Hypothalamus (tissue), 51 donors: ENCODE results near the gene SPOP.
"Not testable (repeated sequence)": the region's sequence is repeated elsewhere in the genome, so short reads cannot be mapped to it uniquely, and the experiment has no call there.

Source experiments
- DNase-seq, 51 donors: peaks; one replicate each; lab custom pipeline; 2025; lab: John Stamatoyannopoulos, UW

Gene SPOP

DNA sequence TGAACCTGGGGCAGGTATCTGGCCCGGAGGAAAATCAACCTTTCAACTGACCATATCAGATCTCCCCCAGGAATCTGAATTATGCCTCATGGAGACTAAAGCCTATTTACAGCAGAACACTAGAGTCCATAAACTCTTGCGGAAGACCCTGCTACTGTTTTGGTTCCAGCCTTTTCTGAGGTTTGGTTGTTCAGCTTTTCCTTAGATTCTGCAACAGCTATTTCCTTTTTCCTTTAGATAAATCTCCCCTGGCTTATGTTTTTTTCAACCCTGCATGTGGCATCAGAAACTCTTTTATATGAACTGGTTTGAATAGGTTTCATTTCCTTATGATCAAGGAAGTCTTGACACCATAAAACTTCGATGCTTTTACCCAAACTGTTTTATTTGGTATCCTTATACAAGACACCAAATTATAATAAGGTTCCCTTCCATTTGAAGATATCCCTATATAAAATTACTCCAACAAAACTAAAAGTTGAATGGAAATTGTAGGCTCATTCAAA, 13.1 kb downstream of the SPOP start:
- DNase-seq: no peak

DNA sequence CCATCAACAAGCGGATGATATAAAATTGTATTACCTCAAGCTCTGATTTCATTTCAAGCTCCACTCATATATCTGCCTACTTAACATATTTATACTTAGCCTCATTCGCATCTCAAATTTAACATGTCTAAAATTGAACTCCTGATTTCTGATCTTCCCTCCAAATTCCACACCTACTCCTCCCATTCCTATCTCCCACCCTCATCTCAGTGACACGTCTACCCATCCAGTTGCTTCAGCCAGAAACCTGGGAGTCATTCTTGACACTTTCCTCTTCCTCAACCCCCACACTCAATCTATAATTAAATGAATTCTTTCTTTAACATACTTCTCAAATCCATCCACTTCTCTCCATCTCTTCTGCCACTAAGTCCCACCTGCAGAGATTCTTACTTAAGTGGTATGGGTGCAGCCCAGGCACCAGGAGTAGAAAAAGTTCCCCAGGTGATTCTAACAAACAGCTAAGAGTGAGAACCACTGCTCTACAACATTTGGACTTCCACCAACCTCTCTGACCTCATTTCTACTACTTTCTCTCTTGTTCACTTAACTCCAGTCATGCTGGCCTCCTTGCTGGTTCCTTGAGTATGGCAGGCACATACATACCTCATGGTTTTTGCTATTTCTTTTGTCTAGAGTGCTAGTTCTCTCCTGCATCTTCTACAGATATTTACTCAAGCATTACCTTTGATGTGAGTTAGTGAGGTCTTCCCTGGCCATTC, 18.1 kb downstream of the SPOP start:
- DNase-seq: no peak

DNA sequence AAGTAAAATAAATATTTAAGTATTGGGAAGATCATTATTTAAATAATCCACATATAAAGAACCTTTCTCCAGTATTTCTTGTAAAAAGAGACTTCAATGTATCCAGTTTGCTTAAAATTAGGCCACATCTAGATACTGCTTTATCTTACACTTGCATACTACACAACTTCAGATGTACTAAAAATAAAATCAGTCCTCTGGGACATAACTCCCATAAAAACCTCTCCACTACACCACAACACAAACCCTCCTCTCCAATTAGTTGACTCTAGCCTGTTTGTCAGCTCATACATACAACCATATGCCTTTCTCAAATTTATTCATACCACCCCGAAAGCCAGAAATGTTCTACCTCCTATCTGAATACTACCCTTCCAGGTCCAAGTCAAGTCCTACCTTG, 21.6 kb downstream of the SPOP start:
- no peak for DNase-seq

DNA sequence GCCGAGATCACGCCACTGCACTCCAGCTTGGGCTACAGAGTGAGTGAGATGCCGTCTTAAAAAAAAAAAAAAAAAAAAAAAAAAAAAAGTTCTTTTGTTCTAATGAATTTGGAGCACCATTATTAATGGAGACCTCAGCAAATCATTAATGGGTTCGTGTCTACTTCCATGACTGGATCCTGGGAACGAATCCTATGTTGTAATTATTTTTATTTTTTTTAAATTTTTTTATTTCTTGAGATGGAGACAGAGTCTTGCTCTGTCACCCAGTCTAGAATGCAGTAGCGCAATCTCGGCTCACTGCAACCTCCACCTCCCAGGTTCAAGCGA, 30.7 kb downstream of the SPOP start:
- no peak for DNase-seq

DNA sequence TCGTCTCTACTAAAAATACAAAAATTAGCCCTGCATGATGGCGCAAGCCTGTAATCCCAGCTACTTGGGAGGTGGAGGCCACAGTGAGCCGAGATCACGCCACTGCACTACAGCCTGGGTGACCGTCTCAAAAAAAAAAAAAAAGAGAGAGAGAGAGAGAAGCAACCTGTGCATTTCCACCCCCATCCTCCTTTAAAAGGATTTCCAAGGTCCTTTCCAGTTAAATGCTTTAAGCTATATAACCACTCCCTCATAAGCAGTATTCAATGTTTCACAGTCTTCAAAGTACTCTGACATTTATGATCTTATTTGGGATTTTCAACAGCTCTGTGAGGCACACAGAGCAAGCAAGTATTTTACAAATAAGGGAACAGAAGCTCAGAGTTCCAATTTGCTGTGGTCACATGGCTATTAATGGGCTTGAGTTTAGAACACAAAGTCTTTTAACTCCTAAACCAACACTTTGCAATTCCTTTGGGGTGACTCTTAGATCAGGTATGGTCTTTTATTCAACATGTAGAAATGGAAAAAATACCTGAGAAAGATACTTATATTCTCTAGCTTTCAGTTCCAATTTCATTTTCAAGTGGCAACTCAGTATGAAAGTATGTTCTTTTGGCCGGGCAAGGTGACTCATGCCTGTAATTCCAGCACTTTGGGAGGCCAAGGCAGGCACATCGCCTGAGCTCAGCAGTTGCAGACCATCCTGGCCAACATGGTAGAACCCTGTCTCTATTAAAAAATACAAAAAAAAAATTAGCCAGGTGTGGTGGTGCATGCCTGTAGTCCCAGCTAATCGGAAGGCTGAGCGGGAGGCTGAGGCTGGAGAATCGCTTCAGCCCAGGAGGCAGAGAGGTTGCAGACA, 31.3 kb downstream of the SPOP start:
- DNase-seq: no peak

DNA sequence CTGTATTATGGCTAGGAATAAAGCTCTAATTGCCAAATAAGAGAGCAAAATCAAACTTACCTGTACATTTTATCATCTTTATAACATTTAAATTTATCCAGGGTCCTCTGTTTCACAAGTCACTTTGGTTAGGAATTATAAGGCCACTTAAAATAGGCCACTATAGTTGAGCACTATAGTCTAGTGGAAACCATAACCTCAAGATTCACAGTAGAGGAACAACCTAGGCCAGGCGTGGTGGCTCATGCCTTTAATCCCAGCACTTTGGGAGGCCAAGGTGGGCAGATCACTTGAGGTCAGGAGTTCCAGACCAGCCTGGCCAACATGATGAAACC, 31.9 kb downstream of the SPOP start:
- DNase-seq: not testable (repeated sequence)

DNA sequence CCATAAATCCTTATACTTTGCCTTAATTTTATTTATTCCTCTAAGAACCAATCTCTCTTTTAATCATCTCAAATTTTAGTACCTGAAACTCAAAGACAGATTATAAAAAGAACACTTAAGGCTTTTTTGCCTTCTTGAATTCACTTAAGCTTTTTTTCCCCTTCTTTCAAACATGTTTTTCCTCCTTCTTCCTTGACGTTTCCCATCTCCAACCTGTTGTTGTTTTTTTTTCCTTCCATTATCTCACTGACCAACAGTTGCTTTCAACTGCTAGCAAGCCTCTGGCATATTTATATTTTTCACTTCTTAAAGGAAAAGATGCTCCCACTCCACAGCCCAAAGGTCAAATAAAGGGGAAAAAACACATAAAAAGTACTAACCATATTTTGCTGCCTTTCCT, 32.2 kb downstream of the SPOP start:
- DNase-seq: no peak

DNA sequence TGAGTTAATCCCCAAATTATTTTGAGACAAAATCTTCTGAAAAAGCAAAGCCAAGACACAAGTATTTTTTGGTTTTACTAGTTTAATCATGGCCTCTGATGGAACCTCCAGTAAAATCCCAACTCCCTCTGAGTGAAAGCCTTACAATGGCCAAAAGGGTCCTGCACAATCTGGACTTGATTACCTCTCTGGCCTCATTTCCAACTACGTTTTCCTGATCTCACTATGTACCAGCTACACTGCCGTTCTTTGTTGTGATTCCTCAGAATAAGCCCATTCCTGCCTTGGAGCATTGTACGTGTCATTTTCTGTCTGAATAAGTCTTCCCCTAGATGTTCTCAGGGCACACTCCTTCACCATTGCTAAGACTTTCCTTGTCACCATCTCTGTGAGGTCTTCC, 37.3 kb downstream of the SPOP start:
- no peak for DNase-seq

DNA sequence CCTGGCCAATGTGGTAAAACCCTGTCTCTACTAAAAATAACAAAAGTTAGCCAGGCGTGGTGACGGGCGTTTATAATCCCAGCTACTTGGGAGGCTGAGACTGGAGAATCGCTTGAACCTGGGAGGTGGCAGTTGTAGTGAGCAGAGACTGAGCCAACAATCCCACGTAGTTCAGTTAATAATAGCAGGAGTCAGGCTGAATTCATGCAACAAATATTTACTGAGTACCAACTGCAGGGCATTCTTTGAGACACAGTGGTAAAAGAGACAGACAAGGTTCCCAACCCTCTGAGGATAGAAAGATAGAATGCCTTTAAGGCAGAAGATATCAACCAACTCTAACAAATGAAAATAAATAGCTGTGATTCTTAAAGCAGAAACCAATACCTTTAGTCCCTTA, 39.1 kb downstream of the SPOP start:
- DNase-seq: no peak

DNA sequence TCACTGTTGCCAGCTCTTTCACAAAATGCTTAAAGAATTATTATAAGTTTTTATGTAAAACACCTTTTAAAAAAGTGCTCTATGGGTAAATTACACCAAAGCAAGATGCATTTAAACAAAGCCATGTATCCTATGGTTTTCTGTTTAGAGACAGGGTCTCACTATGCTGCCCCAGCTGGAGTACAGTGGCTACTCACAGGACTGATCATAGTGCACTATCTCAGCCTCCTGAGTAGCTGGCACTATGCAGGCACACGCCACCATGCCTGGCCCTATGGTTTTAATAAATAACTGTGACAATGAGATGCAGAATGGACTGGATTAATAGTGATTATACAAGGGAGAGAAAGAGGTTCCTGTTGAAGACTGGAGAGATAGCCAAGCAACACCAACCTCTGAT, 40.2 kb downstream of the SPOP start:
- DNase-seq: no peak

DNA sequence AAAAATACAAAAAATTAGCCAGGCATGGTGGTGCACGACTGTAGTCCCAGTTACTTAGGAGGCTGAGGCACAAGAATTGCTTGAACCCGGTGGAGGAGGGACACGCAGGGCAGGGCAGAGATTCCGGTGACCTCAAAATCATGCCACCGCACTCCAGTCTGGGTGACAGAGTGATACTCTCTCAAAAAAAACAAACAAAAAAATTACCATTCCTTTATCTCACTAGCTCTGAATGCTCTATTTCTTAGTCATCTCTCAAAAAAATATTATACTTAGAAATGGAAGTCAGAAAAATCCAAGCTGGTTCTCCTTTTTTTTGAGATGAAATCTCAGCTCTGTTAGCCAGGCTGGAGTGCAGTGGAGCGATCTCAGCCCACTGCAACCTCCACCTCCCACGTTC, 40.8 kb downstream of the SPOP start:
- DNase-seq: no peak

DNA sequence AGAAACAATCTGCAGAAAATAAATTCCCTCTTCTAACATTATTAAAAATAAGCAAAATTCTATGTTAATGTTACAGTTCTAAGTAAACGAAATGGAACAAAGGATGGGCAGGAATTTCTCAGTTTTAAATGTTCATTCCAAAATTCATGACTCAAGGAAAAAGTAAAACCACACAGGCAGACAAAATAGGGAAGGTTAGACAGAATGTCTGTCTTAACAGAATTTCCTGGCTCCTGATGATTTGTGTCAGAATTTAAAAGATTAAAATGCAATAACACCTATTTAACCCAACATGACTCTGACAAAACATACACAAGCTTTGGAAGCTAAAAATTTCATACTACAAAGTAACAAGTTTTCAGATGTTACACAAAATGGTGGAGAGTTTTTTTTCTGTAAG, 42.8 kb downstream of the SPOP start:
- DNase-seq: no peak

DNA sequence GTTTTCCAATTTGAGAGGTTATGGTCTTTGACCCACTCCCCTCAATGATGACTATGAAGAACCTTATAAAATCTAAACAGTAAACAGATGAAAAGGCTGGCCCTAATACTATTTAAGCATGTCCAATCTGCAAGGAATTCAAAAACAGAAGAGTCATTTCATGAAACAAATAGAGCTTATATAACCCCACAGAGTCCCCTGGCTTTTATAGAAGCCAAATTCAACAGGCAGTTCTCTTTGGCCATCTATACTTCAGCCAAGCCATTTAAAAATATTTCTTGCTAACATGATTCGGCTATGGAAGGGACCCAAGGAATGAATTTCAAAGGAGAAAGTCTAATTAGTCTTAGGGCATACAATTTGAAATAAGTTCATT, 43.4 kb downstream of the SPOP start:
- DNase-seq: no peak

DNA sequence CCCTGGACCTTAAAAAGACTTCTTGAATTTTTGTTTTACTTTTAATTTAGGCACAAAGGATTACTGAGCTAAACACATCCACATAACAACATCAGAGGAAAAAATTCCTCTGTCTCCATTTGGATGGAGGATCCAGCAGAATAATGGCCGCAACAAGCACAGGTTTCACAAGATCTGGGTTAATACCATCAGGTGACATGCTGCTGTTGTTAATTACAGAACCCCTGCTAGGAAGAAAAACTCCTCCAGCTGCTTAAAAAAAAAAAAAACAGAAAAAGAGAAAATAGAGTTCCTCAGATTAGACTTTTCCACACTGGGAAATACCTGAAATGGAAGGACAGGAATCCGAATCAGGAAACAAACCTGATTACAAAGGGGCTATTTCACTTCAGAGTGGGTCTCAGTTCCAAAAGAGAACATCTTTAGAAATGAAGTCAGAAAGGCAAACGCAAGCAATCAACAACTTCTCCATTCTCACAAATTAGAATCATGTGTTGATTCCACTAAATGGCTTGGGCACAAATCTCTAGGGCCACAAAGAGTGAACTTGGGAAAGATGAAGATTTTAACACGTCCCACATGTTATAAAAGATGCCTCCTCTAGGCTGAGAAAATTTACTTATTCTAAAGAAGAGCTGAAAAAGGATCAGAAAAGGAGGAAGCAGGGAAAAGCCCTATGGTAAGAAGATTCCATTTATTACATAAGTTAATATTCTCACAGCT, 44.0 kb downstream of the SPOP start:
- DNase-seq: peak in 1 of 51 donors; percentile 7

DNA sequence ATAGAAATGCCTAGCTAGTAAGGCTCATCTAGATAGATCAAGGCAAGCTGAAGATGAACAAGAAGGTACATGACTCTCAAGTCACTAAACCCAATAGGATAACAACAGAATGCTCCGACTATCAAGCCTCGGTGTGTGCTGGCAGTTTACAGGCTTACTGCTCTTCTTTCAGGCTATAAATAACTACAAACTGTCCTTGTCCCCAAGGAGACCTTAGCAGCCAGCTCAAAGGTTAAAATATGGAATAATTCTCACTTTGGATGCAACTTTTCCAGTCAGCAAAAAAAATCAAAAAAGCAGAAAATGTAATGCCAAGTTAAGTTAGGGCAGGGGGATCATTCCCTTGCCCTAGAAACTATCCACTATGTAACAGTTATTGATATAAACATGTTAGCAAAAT, 44.6 kb downstream of the SPOP start:
- no peak for DNase-seq

DNA sequence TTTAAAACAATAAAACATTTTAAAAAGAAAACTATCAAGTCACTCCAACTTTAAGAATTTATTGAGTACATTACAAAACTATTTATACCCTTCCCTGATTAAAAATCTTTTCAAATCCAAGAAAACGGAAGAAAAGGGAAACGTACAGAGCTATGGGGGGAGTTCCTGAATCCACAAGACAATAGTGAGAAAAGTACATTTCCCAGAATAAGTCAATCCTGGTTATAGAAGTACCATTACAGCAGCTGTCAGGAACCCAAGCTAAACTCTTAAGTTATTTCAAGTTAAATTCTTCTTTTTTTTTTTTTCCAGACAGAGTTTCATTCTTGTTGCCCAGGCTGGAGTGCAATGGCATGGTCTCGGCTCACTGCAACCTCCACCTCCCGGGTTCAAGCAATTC, 45.7 kb downstream of the SPOP start:
- DNase-seq: no peak

DNA sequence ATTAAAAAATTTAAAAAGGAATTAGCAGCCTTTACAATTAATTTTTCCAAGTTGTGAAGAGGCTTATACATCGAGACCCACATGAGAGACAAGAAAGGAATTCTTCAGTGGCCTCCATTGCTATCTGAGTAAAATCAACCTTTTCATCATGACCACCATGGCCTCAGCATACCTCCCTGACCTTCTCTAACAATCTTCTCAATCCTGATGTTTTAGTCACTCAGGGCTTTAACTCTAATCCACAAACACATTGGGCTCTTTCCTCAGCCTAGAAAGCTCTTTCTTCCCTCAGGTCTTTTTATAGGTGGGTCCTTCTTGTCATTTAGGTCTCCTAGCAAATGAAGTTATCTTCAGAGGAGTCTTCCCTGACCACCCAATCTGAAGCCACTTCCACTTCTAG, 46.4 kb downstream of the SPOP start:
- no peak for DNase-seq

DNA sequence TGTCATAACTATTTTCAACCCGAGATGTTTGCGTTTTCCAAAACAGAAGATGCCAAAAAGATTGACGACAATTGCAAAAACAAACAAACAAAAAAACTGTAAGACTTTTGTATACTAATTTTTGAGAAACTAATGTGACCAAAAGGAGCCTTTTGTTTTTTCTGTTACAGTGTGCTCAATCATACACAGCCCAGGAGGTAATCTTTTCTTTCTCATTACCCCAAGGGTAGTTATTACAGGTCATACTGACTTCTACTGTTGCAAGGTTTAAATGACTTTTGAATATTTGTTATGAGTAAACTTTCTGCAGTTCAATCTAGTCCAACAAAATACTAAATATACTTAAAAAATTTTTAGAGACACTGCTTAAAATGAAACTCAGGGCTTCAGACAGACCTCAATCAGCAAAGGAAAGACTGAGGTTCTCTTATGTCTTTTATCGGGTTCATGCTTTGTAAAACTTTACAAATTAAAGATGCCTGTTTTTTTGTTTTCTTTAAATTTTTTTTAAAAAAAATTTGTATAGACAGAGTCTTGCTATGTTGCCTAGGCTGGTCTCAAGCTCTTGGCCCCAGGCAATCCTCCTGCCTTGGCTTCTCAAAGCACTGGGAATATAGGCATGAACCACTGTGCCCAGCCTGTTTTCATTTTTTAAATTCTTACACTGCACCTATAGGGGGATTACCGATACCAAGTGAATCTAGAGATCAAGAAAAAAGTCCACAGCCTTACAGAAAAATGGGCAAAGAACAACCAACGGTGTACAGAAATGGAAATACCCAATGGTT, 47.6 kb downstream of the SPOP start:
- DNase-seq: no peak

DNA sequence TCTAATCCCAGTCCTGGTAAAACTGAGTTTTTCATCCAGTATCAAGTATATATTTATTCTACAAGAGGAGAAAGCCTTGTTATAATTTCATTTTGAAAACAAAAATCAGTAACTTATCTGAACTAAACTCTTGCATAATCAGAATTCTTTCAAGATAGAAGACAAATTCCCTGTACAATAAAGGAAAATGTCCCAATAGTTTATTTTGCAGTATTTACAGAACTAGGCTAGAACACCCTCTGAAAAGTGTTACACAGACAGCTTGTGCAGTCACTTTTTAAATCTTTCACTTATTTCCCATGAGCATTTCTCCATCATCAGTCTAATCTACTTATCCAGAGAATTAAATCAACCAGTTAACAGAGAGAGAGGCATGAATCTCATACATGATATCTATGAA, 48.5 kb downstream of the SPOP start:
- DNase-seq: no peak

DNA sequence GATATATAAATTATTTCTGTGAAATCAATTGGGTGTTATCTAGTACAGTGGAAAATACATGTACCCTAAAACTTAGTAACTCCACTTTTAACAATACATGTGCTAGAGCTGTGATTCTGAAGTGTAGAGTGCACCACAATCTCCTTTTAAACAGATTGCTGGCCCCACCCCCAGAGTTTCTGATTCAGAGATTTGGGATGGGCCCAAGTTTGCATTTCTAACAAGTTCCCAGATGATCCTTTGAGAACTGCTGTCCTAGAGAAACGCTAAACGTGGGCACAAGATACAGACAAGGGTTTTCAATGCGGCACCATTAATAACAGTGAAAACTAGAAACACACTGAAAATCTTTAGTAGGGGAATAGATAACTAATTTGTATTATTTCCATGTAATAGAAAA, 53.0 kb downstream of the SPOP start:
- DNase-seq: peak in 1 of 51 donors; percentile 16

DNA sequence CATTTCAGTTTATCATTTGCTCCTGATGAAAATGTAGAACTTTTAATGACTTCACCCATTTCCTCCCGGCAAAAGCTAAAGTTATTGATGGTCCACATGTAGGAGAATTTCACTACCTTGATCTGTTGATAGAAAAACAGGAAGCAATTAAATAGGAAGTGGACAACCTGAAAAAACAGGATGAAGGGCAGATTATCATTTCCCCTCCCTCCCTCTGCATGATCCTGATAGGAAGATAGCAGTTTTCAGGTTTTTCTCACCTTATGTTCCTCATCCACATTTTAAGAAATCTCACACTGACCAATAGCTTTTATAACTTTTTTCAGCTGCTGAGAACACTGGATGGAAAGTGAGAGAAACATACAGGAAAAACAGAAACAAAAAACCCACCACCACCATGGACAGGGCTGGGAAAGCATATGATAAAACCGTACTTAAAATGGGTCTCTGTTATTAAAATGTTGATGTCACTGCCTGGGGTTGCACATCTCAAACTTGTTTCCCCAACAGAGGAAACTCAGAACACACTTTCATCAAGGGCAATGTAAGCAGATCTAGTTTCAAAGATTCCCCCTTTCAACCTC, 55.9 kb downstream of the SPOP start:
- DNase-seq: no peak
